ENCODE data around the gene KLK11. TPM values are rescaled to one million over a fixed set of nuclear protein-coding genes. Genes with fewer than 3 reads are reported as not detected.

Gene KLK11
- total RNA-seq (2014; rRNA removed; shearing (Covaris generic)) = not detected in 2 replicates

DNA sequence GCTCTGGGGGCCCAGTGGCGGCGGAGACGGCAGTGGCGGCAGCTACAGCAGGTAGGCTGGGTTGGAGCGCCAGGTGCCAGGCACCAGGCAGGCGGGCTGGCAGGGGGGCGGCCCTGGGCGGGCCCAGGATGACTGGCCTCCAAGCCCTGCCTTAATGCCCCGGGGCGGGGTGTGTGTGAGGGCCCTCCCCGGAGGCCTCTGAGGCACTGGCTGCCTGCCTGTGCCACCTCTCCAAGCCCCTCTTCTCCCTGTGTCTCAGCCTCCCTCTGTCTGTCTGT, at the start of gene KLK11:
Gene KLK11, minus strand, starts transcription at position 63 of the 278 bp plus-strand sequence. CDS start 985 bp downstream, outside the sequence.
- in situ Hi-C loops (cut with HindIII; ENCODE audit: low sequenced_read_pairs) = no loop called here

DNA sequence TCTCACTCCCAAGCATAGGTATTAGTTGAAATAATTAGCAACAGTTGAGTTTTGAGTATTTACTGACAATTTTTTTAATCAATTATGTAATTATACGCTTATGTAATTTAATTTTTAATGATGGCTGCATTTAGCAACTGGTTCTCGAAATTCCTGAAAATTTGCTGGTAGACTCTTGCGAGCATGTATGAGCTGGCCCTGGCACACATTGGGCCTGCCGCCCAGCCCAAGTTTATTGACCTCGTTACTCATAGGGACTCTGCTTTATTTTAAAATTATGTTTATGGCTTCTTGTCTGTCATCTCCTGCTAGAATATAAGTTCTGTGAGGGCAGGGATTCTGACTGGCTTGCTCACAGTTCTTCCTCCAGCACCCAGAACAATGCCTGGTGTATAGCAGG, 49.6 kb upstream of the KLK11 start:
- DNase-seq (ENCODE audit: low spot score) = no peak
- in situ Hi-C loops (cut with HindIII; ENCODE audit: low sequenced_read_pairs) = no loop called here

More for the DNA sequence above, at the start of gene KLK11:
- no peak for DNase-seq (ENCODE audit: low spot score)

DNA sequence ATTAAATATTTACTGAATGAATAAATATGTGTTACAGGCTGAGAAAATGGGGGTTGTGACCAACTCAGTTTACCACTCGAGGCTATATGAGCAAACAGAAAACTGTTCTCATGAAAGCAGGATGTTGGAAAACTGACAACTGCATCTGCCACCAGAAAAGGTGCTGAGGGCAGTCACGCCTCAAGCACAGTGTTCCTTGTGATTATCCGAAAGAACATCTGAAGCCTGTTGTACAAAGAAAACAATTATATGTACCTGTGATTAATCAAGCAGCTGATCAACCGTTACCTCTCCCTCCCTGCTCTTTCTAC, 44.6 kb upstream of the KLK11 start:
- no peak for DNase-seq (ENCODE audit: low spot score)
- in situ Hi-C loops (cut with HindIII; ENCODE audit: low sequenced_read_pairs) = no loop called here

DNA sequence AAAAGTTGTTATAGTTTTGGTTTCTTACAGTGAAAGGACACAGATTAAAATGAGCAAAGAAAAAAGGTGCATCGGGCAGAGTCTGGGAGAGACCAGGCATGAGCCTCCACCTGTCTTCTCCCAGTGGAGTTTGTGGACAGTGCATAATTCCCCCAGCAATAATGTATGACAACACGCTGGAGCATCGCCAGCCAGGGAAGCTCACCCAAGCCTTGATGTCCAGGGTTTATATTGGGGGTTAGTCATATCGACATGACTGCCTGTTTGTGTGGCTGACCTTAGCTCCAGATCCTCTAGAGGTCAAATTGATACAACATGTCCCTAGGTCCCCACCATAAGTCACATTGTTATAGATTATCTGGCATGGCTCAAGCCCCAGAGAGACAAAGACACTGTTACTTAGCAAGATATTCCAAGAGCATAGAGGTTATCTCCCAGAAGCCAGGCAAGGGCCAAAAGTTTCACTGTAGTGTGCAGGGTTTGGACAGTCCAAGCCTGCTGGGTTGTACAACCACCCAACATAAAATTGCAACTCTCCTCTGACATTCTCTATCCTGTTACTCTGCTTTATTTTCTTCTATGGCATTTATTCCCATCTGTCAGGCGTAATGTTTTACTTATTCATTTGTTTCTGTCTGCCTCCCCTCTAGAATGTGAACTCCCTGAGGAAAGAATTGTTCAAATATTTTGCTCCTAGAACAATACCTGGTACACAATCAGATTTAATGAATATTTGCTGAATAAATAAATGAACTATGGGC, 44.1 kb upstream of the KLK11 start:
- DNase-seq (ENCODE audit: low spot score) = no peak

GRCh38 chr19:51066393-51067186, 40.2 kb upstream of the KLK11 start:
- in situ Hi-C loops (cut with HindIII; ENCODE audit: low sequenced_read_pairs) = no loop called here
- no peak for DNase-seq (ENCODE audit: low spot score)

More for the DNA sequence above, 44.1 kb upstream of the KLK11 start:
- in situ Hi-C loops (cut with HindIII; ENCODE audit: low sequenced_read_pairs) = no loop called here

GRCh38 chr19:51065221-51065960, 39.0 kb upstream of the KLK11 start:
- no peak for DNase-seq (ENCODE audit: low spot score)
- in situ Hi-C loops (cut with HindIII; ENCODE audit: low sequenced_read_pairs) = no loop called here

- DNase-seq (ENCODE audit: low spot score) = no peak
- in situ Hi-C loops (cut with HindIII; ENCODE audit: low sequenced_read_pairs) = no loop called here
These were observed 38.3 kb upstream of the KLK11 start, which contains the start of gene KLK13 for GRCh38 chr19:51064534-51065220. KLK13 (minus strand) TSS chr19:51065092; CDS start chr19:51065067, 25 bp downstream.

GRCh38 chr19:51063664-51064063, 37.2 kb upstream of the KLK11 start:
- in situ Hi-C loops (cut with HindIII; ENCODE audit: low sequenced_read_pairs) = no loop called here
- no peak for DNase-seq (ENCODE audit: low spot score)

DNA sequence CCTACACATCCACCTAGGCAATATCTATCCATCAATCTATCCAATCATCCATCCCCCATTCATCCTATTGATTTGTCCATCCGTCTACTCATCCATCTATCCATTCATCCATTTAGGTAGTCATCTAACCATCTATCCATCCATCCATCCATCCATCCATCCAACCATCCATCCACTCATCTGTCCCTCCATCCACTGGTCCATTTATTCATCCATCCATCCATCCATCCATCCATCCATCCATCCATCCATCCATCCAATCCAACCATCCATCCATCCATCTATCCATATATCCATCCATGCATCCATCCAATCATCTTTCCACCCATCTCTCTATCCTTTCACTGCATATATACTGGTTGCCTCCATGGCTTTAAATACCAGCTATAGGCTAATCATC, 34.6 kb upstream of the KLK11 start:
- in situ Hi-C loops (cut with HindIII; ENCODE audit: low sequenced_read_pairs) = no loop called here

GRCh38 chr19:51060336-51060735, 33.9 kb upstream of the KLK11 start:
- DNase-seq (ENCODE audit: low spot score) = no peak
- in situ Hi-C loops (cut with HindIII; ENCODE audit: low sequenced_read_pairs) = no loop called here

More for the DNA sequence above, 34.6 kb upstream of the KLK11 start:
- no peak for DNase-seq (ENCODE audit: low spot score)

- in situ Hi-C loops (cut with HindIII; ENCODE audit: low sequenced_read_pairs) = no loop called here
- no peak for DNase-seq (ENCODE audit: low spot score)
These were observed 33.3 kb upstream of the KLK11 start for GRCh38 chr19:51059715-51060114.

DNA sequence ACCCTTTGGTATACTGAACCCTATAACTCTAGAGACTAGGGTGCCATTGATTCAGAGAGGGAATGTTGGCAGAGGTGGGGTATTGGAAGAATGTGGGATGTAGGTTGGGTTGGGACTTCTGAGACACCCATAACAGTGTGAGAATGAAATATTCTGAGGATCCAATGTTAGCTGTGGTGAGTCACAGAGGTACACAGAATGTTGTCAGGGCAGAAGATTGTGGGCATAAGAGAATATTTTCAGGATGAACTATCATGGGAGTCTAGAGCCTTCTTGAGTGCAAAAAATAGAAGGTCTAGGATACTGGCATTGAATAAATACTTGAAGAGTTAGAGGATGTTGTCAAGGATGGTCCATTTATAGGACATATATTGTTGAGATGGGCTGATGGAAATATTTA, 29.4 kb upstream of the KLK11 start:
- in situ Hi-C loops (cut with HindIII; ENCODE audit: low sequenced_read_pairs) = no loop called here
- no peak for DNase-seq (ENCODE audit: low spot score)

- in situ Hi-C loops (cut with HindIII; ENCODE audit: low sequenced_read_pairs) = no loop called here
- no peak for DNase-seq (ENCODE audit: low spot score)
These were observed 20.6 kb upstream of the KLK11 start for GRCh38 chr19:51047031-51047335.

DNA sequence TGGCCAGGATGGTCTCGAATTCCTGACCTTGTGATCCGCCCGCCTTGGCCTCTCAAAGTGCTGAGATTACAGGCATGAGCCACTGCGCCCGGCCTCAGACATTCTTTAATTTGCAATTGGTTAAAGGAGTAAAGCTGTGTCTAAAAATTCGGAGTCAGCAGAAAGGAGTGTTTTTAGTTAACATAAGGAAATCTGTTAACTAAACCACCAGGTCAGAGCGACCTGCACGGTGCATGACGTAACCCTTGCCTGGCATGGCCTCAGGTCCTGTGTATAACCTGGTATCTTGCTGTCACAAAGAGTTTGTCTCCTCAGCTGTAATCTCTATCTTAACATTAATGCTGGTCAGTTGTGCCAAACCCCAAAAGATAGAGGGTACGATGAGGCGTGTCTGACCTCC, 17.9 kb upstream of the KLK11 start:
- no peak for DNase-seq (ENCODE audit: low spot score)
- in situ Hi-C loops (cut with HindIII; ENCODE audit: low sequenced_read_pairs) = no loop called here

DNA sequence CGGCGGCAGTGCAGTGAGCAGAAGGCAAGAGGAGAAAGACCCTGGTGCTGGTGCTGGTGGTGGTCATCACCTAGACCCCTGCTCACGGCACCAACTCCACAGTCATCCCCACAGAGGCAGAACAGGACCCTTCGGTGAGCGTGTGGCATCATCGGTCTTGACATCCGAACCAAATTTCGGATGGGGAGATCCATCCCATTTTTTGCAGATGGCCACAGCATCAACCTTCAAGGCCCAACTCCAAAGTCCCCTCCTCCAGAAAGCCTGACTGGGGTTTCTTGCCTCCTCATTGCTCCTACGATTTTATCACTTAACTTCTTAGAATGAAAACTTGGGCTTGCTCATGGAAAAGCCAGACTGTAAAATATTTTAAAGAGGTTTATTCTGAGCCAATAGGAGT, 17.1 kb upstream of the KLK11 start:
- in situ Hi-C loops (cut with HindIII; ENCODE audit: low sequenced_read_pairs) = no loop called here
- no peak for DNase-seq (ENCODE audit: low spot score)

DNA sequence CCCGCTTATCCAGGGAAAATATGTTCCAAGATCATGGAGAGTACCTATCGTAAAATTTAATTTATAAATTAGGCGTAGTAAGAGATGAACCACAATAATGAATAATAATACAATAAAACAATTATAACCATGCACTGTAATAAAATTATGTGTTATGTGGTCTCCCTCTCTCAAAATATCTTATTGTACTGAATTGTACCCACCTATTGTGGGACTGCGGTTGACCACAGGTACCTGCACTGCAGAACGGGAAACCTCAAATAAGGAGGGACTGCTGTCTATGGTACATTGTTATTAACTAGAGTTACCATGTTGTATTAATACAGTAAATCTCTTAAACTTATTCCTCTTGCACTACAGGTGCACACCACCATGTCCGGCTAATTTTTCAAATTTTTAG, 13.7 kb upstream of the KLK11 start:
- DNase-seq (ENCODE audit: low spot score) = no peak
- in situ Hi-C loops (cut with HindIII; ENCODE audit: low sequenced_read_pairs) = no loop called here

DNA sequence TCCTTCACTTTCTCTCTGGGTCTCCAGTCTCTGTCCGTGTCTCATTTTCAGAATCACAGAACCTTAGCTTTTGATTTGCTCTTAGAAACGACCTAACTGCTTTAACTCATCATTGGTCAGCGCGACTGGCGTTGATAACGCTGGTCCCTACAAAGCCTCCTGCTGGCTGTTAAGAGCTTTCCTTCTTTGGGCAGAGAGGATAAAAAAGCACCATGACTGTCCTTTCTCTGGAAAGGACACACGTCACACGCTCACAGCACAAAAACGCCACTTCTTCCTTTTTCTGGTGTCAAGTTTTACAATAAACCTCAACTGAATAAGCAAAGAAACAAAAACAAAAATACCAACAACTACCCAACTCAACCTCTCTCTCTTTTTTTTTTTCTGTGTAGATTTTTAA, 10.1 kb upstream of the KLK11 start:
- in situ Hi-C loops (cut with HindIII; ENCODE audit: low sequenced_read_pairs) = no loop called here
- no peak for DNase-seq (ENCODE audit: low spot score)

- DNase-seq (ENCODE audit: low spot score) = no peak
- in situ Hi-C loops (cut with HindIII; ENCODE audit: low sequenced_read_pairs) = no loop called here
These were observed 8.3 kb upstream of the KLK11 start, which contains the start of gene KLK12 for GRCh38 chr19:51034704-51035103. KLK12 (minus strand) TSS chr19:51035002; CDS start chr19:51034621, 381 bp downstream.

DNA sequence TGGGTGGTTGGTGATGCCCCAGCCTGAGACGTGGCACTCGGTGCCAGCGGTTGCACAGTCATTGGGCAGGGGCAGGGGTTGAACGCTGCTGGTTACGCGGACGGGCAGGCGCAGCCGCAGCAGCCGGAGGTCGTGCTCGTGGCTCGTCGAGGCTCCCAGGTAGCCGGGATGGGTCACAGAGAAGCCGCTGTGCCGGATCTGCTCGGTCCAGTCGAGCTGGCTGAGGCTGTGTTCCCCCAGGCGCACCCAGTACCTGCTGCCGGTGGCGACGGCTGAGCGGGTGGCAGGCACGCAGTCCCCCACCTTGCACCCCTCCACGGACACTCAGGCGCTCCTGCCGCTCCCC, 5.4 kb upstream of the KLK11 start:
- in situ Hi-C loops (cut with HindIII; ENCODE audit: low sequenced_read_pairs) = no loop called here

More for the DNA sequence above, 5.4 kb upstream of the KLK11 start:
- DNase-seq (ENCODE audit: low spot score) = no peak

All from G401 (cell line).